GM19455 (cell line): Measurements from ENCODE around the gene ODF2.
A peak's percentile ranks its signal among the peaks of the same experiment; 100 is the strongest.
"Not testable (repeated sequence)": the region's sequence is repeated elsewhere in the genome, so short reads cannot be mapped to it uniquely, and the experiment has no call there.

Experiments
- ATAC-seq: cut with Tn5 transposase; IDR thresholded peaks from one replicate; pipeline ENCODE4 v1.9.1; 2021; ENCODE audit not compliant: unreplicated experiment

ODF2 gene

DNA sequence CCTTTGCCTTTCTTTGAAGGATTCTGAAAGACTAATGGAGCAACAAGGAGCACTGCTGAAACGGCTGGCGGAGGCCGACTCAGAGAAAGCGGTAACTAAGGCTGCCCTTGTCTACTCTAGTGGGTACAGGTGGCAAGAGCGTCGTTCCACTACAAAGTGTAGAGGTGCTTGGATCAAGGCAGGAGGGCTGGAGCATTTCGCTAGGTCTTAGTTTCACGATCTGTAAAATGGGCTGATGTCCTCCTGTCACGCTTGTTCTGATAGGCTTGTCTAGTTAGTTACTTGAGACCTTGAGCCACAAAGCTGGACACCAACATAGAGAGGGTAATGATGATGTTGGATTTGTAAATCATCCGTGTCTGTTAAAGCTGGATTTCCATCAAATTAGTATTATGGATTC, 25.8 kb downstream of the ODF2 start:
- ATAC-seq, result no peak

DNA sequence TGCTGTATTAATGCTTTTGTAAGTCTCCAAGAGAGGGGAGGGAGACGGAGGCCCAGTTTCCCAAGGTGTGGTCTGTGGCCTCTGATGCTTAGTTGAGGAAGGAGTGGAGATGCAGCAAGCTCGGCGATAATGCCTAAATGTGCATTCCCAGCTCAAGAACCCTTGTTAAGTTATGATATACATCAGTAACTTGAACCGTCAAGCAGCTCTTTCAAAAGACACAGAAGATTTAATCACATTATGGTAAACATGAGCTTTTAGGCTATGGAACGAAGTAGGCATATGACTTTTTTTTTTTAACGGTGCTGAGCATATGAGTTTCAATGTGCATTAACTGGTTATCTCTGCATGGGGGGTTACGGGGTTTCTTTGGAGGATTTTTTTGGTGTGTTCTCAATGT, 26.4 kb downstream of the ODF2 start:
- ATAC-seq, result no peak

DNA sequence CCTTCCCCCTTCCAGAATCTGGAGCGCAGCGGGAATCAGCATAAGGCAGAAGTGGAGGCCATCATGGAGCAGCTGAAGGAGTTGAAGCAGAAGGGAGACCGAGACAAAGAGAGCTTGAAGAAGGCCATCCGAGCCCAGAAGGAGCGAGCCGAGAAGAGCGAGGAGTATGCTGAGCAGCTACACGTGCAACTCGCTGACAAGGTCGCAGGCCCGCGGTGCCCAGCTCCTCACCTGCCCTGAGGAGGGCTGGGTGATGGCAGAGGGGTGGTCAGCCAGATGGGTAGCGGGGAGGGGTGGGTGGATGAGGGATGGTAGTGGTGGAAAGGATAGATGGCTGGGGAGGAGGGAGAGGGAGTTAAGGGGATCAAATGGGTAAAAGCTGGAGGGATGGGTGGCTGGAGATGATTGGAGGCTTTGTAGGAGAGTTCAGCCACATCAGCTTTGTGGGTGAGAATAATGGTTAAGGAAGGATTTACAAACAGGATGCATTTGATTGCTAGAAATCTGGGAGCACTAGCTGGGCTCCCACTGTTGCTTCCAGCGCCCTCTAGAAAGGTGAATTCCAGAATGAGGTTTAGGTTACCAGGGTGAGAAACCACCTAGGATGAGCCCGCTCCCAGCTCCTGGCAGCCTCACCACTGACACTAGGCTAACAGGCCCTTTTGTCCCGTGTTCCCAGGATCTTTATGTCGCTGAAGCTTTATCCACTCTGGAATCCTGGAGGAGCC, 29.0 kb downstream of the ODF2 start:
- ATAC-seq, result no peak

DNA sequence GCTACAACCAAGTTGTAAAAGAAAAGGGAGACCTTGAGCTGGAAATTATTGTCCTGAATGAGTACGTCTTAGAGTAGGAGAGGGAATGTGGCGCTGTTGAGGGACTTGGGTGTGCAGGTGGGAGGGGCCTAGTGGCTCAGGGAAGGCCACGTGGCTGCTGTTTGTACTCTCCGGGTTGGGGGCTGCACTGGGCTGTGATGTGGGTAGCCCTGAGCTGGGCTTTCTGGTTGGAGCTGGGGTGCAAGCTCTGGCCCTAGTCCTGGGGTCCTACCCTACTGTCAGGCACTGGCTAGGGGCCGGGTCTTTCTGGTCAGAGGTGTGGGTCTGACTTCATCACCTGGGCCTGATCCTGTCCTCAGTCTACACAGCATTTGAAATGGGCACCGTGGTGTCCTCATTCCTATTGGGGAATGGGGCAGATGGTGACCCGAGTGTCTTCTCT, 29.6 kb downstream of the ODF2 start:
- no peak for ATAC-seq

DNA sequence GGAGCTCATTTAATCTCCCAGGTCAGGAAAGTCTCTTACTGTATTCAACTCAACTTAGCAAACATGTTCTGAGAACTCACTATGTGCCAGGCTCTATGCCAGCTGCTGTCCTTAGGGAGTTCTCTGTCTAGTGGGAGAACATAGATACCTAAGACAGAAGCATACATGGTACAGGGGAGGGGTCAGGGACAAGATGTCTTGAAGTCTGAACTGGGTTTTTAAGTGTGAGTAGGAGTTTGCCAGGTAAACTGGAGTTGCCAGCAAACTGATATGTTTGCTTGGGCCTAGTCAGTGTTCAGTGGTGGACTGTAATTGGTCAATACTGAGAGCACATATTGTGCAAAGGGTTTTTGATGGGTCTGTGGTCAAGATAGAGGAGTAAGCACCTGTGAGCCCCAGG, 30.4 kb downstream of the ODF2 start:
- ATAC-seq, result no peak

- ATAC-seq, result no peak
These were observed 37.6 kb downstream of the ODF2 start for GRCh38 chr9:128493424-128493823.

DNA sequence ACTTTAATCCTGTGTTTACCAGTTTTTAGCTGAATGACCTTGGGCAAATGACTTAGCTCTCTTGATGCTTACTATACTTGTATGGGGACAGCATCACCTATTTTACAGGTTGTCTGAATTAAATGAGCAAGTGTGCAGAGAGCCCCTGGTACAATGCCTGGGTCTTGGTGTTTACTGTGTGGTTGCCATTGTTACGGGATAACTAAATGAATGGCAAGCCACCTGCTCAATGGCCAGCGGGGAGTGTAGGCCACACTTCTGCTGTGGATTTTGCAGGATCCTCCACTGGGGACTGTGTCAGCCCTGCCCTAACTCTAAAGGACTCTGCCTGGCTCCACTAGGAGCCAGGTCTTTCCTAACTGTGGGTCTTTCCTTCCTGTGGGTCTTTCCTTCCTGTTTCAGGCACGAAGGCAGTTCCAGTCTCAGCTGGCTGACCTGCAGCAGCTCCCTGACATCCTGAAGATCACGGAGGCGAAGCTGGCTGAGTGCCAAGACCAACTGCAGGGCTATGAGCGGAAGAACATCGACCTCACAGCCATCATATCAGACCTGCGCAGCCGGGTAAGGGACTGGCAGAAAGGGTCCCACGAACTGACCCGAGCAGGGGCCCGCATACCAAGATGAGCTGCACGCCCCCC, 38.4 kb downstream of the ODF2 start:
- ATAC-seq, result no peak

GRCh38 chr9:128494746-128495129, 38.9 kb downstream of the ODF2 start:
- ATAC-seq, result no peak

GRCh38 chr9:128495296-128495695, 39.5 kb downstream of the ODF2 start:
- no peak for ATAC-seq

DNA sequence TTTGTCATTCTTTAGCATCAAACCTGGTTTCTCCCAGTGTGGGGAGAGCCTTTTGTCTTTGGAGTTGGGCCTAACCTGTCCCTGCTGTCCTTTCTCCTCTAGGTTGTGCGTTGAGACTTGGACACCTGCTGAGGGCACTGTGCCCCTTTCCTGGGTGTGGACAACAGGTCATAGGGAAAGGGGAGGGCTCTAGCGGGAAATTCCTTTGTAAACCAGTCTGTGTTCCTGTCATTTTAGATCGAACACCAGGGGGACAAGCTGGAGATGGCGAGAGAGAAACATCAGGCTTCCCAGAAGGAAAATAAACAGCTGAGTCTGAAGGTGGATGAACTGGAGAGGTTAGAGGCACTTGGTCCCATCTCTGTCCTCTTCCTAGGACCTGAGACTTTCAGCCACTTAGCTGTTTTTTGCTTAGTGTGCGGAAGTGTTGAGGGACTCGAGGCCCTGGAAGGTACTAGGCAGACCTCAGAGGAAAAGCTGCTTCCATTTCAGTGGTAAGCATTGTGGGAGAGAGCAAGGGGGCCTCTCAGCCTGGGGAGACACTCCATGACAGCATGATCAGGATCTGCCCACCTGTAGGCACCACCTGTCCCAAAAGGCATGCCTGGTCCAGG, 40.1 kb downstream of the ODF2 start:
- ATAC-seq, result no peak

DNA sequence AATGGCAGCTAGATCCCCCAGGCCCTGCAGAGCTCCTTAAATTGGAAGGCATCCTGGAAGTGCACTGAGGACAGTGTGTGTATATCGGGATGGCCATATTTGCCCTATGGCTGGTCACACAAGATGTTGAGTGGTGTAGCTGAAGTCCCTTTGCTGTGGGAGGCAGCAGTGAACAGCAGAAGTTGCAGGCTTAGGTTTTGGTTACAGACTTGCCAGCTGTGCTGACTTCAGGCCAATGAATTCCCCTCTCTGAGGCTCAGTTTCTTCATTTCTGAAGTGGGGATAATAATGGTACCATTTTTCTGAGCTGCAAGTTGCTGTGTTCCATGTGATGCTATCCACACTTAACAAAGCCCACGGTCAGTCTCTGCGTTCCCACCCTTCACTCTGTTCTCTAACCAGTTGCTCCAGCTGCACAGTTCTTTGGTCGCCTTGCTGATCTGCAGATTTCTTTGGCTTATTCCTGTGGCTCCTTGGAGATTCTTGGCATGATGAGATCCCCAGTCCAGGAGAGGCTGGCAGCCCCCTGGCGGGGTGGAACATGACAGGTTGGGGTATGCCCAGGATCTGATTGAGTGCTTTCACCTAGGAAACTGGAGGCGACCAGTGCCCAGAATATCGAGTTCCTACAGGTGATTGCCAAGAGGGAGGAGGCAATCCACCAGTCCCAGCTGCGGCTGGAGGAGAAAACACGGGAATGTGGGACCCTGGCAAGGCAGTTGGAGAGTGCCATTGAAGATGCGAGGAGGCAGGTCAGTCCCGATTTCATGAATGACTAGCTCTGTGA, 42.2 kb downstream of the ODF2 start:
- no peak for ATAC-seq

DNA sequence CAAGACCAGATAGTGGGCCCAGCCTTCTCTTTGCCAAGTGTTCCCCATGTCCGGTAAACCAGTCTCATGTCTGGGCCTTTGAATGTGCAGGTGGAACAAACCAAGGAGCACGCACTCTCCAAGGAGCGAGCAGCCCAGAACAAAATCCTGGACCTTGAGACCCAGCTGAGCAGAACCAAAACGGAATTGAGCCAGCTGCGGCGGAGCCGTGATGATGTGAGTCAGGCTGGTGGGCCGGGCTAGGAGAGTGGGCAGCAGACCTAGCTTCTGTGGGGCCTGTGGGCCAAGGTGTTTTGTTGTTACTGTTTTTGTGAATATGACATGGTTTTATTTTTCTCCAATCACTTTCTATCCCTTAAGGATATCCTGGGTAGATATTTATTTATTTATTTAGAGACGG, 43.1 kb downstream of the ODF2 start:
- no peak for ATAC-seq

DNA sequence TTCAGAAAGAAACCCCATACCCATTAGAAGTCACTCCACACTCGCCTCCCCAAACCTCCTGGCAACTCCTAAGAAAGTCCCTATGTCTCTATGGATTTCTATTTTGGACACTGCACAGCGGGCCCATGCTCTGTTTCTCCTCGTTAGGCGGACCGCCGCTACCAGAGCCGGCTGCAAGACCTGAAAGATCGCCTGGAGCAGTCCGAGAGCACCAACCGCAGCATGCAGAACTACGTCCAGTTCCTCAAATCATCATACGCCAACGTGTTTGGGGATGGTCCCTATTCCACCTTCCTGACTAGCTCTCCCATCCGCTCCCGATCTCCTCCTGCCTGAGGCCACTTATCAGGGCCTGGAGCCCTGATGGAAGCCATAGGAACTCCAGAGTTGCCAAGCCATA, 44.1 kb downstream of the ODF2 start:
- ATAC-seq, result no peak

GRCh38 chr9:128503415-128503825, 47.6 kb downstream of the ODF2 start:
- not testable (repeated sequence) for ATAC-seq

DNA sequence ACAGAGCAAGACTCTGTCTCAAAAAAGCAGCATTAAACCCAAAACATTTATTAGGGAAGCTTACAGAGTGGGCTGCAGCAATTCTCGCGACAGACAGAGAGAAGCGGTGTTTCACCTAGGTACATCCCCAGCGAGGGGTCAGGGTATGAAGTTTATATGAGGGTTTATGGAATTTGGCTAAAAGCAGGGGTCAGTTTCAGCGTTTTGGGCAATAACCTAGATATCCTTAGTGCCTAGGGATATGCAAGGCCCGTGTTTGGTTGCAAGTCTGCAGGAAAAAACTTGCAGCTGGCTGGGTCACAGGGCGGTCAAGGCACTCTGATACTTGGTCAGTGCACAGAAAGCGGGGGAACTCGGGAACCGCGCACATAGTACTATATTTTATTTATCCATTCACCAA, 48.1 kb downstream of the ODF2 start:
- no peak for ATAC-seq

DNA sequence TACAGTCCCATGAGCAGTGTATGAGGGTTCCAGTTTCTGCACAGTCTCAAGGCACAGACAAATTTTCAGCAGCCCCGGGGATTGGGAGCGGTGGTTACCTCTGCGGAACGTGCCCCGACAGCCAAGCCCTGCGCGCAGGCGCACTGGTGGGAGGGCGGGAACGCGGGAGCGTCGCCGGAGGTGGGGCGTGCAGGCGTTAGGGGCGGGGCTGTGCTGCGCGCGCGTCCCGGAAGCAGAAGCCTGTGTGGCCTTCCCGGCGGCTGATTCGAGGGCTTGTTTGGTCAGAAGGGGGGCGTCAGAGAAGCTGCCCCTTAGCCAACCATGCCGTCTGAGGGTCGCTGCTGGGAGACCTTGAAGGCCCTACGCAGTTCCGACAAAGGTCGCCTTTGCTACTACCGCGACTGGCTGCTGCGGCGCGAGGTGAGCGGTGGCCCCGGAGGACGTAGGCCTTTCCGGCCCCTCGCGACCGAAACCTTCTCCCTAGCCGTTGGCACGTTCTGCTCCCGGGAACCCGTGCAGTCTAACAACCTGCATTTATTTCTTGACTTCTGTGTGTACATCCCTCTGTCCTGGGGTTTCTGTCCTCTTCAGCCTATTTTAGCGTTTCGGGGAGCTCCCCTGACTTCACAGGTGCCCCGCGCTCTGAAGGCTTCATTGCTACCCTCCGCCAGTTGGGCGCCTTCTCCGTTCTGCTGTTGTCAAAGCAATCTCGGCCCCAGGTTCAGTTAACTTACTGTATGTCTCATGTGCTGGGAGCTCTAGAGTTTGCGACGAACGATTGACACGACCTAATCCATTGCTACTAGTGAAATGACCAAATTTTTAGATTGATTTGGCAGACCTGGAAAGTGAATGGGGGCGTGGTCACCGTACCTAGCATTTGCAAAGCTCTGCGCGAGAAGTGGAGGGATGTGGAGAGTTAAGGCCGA, 48.9 kb downstream of the ODF2 start, which contains the start of gene GLE1:
GLE1 (plus strand) TSS at position 235 of the 929 bp plus-strand sequence; CDS start at position 322, 87 bp downstream.
- ATAC-seq, result peak; percentile 82

DNA sequence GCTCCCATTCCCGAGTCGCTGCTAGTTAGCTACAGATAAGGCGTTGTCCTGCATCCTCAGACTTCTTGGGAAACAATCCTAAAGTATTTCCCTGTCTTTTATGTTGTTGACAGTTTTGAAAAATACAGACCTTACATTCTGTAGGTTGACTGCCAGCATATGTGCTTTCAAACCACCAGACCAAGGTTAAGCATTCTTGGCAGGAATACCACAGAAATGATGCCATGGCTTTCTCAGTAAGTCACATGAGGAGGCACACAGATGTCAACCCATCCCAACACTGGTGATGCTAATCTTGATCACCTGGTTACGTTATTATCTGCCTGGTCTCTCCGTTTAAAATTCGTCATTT, 49.6 kb downstream of the ODF2 start:
- no peak for ATAC-seq

DNA sequence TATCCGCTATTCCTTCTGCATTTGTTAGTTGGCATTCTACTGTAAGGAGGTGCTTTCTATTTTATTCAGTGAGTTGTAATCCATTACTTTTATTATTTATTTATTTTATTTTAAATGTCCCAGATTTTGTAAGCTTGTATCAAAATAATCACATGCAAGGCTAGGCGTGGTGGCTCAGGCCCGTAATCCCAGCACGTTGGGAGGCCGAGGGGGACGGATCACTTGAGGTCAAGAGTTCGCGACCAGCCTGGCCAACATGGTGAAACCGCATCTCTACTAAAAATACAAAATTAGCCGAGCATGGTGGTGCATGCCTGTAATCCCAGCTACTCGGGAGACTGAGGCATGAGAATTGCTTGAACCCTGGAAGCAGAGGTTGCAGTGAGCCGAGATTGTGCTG, 50.1 kb downstream of the ODF2 start:
- not testable (repeated sequence) for ATAC-seq

GRCh38 chr9:128512820-128513219, 57.0 kb downstream of the ODF2 start:
- no peak for ATAC-seq

DNA sequence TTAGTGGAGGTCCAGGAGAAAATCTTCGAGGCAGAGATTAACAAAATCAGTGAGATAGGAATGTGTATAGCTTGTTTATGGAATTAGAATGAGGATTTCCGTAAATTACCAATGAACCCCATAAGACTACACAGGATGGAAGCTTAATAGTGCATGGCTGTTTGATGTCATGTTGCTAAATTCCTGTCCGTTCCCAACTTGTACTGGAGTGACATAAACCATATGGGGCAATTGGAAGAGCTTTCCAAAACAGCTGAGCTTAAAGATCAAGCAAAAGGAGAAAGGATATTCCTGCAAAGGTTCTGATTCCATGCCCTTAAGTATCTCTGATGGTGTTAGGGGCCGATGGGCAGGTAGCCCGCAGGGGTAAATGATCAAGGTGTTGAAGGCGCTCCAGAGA, 66.2 kb downstream of the ODF2 start:
- ATAC-seq, result no peak
